ENCODE measurements around the gene ZNF502.

ZNF502 gene

DNA sequence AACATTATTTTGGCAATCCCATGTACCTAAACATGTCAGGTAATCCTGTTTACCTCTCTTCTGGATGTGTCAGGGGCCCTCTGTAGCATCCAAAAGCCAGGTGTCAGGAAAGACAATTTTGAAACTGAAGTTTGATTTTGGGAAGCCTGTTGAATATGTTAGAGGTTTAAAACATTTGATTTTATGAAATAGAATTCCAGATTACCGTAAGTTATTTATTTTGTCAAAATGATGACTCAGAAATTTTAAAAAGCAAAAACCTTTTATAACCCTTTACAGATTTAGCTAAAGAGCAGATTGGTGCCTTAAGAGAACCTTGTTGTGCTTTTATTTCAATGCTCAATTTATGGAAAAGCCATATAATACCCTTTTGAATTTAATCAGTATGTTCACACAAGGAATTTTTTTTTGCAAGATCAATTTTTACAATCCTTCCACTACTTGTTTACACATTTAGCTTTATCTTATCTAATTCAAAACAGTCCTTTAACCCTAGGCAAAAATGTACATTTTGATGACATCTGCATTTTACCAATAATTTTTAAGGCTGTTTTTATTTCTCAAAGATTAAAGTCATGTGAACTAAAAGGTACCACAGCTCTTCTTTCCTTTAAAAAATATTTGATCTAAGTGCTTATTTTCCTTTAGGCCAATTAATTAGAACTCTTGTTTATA is 59.1 kb downstream of the ZNF502 start:
- DNase-seq, result no peak

GRCh38 chr3:44772099-44772442 is 59.6 kb downstream of the ZNF502 start:
- DNase-seq, result no peak

Data from activated CD4-positive, alpha-beta T cell treated with anti-CD3 and anti-CD28 coated beads, Interleukin-2, Interleukin-6, amounts not matched to agents 100 ng/mL and 50 ng/mL, durations not matched to agents 16 hours and 8 hours (primary cell).